Measurements from ENCODE around the gene TMEM234.

DNA sequence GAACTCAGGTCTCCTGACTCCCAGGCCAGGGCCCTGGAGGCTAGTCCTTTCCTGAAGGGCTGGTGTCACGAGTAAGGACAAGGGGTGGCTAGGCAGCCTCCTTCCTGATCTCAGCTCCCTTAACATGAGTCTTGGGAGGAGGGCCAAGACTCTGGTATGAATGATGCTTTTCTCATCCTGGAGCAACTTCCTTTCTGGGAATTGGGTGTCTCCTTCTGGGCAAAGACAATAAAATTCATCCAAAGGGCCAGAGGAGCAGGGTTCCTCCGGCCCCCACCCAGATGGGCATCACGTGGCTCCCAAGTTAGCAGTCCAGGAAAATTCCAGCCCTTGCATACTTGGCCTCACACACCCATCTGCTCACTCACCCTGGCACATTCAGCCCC lies 24.7 kb upstream of the TMEM234 start, which contains the start of gene FAM167B:
- TF ChIP-seq, protein P1, sequence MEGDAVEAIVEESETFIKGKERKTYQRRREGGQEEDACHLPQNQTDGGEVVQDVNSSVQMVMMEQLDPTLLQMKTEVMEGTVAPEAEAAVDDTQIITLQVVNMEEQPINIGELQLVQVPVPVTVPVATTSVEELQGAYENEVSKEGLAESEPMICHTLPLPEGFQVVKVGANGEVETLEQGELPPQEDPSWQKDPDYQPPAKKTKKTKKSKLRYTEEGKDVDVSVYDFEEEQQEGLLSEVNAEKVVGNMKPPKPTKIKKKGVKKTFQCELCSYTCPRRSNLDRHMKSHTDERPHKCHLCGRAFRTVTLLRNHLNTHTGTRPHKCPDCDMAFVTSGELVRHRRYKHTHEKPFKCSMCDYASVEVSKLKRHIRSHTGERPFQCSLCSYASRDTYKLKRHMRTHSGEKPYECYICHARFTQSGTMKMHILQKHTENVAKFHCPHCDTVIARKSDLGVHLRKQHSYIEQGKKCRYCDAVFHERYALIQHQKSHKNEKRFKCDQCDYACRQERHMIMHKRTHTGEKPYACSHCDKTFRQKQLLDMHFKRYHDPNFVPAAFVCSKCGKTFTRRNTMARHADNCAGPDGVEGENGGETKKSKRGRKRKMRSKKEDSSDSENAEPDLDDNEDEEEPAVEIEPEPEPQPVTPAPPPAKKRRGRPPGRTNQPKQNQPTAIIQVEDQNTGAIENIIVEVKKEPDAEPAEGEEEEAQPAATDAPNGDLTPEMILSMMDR (IDR thresholded peaks at IDR 0.05 in 2 of 3, conservative IDR thresholded peaks at IDR 0.05 in 1 of 3; ENCODE audit: control insufficient read depth in 2 of 3, extremely low read depth in 1 of 3, insufficient read depth in 1 of 3, low read depth in 3 of 3, low read length in 3 of 3), result no peak
- no peak for TF ChIP-seq JUNB (IDR thresholded peaks at IDR 0.05)
- TF ChIP-seq FOXK2 (IDR thresholded peaks at IDR 0.05), result no peak
- no peak for TF ChIP-seq RCOR1 (conservative IDR thresholded peaks at IDR 0.05; ENCODE audit: low read depth, low read length)

Measured in GM12878 (cell line).